ENCODE data around the gene HIVEP1.

DNA sequence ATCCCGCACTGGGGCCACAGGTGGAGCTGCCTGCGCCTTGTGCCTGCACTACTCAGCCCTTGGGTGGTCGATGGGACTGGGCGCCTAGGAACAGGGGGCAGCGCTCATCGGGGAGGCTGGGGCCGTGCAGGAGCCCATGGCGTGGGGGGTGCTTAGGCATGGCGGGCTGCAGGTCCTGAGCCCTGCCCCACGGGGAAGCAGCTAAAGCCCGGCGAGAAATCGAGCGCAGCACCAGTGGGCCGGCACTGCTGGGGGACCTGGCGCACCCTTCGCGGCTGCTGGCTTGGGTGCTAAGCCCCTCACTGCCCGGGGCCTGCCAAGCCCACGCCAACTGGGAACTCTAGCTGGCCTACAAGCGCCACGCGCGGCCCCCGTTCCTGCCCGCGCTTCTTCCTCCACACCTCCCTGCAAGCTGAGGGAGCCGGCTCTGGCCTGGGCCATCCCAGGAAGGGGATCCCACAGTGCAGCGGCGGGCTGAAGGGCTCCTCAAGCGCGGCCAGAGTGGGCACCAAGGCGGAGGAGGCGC, 5.8 kb downstream of the HIVEP1 start:
- TF ChIP-seq POLR2AphosphoS5 (IDR thresholded peaks at IDR 0.05; ENCODE audit: borderline replicate concordance, low read depth, low read length) = no peak
- TF ChIP-seq EZH2 (IDR thresholded peaks at IDR 0.05) = no peak
- no peak for TF ChIP-seq FOXP2 (optimal IDR thresholded peaks at IDR 0.05; ENCODE audit: control extremely low read depth, extremely low read length, insufficient read depth)
